Hepatocyte (in vitro differentiated cells): ENCODE data around the gene TOB2. TPM values are rescaled to one million over a fixed set of nuclear protein-coding genes. Genes with fewer than 3 reads are reported as not detected.

Experiments
- DNase-seq: peaks from one replicate; pipeline ENCODE4 v3.0.0-alpha.2; 2016; ENCODE audit warnings: low spot score
- H2AFZ ChIP-seq: fragments of 200-600 bp; sonication (generic); 2 replicates; pipeline ENCODE4 v1.6.0; 2016; ENCODE audit warnings: antibody characterized with exemption, mild to moderate bottlenecking
- H3K27ac ChIP-seq: fragments of 200-600 bp; sonication (generic); 2 replicates; pipeline ENCODE4 v1.5.1; 2016; ENCODE audit warnings: mild to moderate bottlenecking
- H3K27me3 ChIP-seq: fragments of 200-600 bp; sonication (generic); 2 replicates; pipeline ENCODE4 v1.6.1; 2016
- H3K36me3 ChIP-seq: fragments of 200-600 bp; sonication (generic); replicated peaks from 2 replicates; pipeline ENCODE4 v1.5.1; 2016; ENCODE audit warnings: low read depth; ENCODE audit not compliant: insufficient read depth
- H3K4me1 ChIP-seq: fragments of 200-600 bp; sonication (generic); 2 replicates; pipeline ENCODE4 v1.5.1; 2016; ENCODE audit warnings: mild to moderate bottlenecking, moderate library complexity; ENCODE audit not compliant: insufficient read depth
- H3K4me2 ChIP-seq: fragments of 200-600 bp; sonication (generic); 2 replicates; pipeline ENCODE4 v1.6.0; 2016
- H3K4me3 ChIP-seq: fragments of 200-600 bp; sonication (generic); 2 replicates; pipeline ENCODE4 v1.5.1; 2016; ENCODE audit warnings: mild to moderate bottlenecking
- H3K79me2 ChIP-seq: fragments of 200-600 bp; sonication (generic); 2 replicates; pipeline ENCODE4 v1.6.0; 2017; ENCODE audit warnings: mild to moderate bottlenecking
- H3K9me2 ChIP-seq: fragments of 200-600 bp; sonication (generic); replicated peaks from 2 replicates; pipeline ENCODE4 v1.6.0; 2017; ENCODE audit warnings: mild to moderate bottlenecking; ENCODE audit not compliant: insufficient read depth
- H3K9me3 ChIP-seq: fragments of 200-600 bp; sonication (generic); 2 replicates; pipeline ENCODE4 v1.5.1; 2016; ENCODE audit warnings: low read depth, mild to moderate bottlenecking
- H4K20me1 ChIP-seq: fragments of 200-600 bp; sonication (generic); 2 replicates; pipeline ENCODE4 v1.6.0; 2016; ENCODE audit warnings: mild to moderate bottlenecking; ENCODE audit not compliant: insufficient read depth, poor library complexity, severe bottlenecking
- CTCF ChIP-seq: fragments of 200-600 bp; sonication (generic); IDR thresholded peaks from 2 replicates; pipeline ENCODE4 v1.5.1; 2016; ENCODE audit warnings: antibody characterized with exemption, mild to moderate bottlenecking; ENCODE audit not compliant: poor library complexity
- EZH2 ChIP-seq: fragments of 200-600 bp; sonication (generic); IDR thresholded peaks from 2 replicates; pipeline ENCODE4 v1.6.1; 2016; ENCODE audit warnings: antibody characterized with exemption, mild to moderate bottlenecking, borderline replicate concordance
- EZH2phosphoT487 ChIP-seq: fragments of 200-600 bp; sonication (generic); IDR thresholded peaks from one replicate; pipeline ENCODE4 v1.6.1; 2018; ENCODE audit warnings: antibody characterized with exemption, mild to moderate bottlenecking, low read depth, moderate library complexity; ENCODE audit not compliant: unreplicated experiment, severe bottlenecking
- WGBS: methylation state at CpG from one replicate; pipeline ENCODE4 v1.1.6; 2016; ENCODE audit warnings: low lambda C conversion rate; ENCODE audit errors: missing lambda C conversion rate; 5-methylcytosine and 5-hydroxymethylcytosine counted together
- polyA plus RNA-seq: library from polyadenylated mRNA; unstranded; fragments of >200 nt; fragmentation: Nextera tagmentation; extraction: Ambion mirVana; gene quantifications from 2 replicates; pipeline ENCODE4 v1.2.1, GENCODE V29; 2016
- total RNA-seq: library from RNA; depleted of rRNA; stranded (reverse); fragments of >200 nt; gene quantifications from 2 replicates; pipeline ENCODE4 v1.2.3, GENCODE V29; 2014

The TOB2 gene
- total and polyA plus RNA-seq, 2 experiments from 2014 or later: 37.8 to 38.5 TPM

GRCh38 chr22:41431656-41432055 lies 14.9 kb downstream of the TOB2 start:
- TF ChIP-seq EZH2 (no peak), CTCF (no peak), EZH2phosphoT487 (no peak)
- Histone ChIP-seq H4K20me1 (peaks cover 32% of the 10 kb centered on the region), H3K27ac (no peak overlapping the region), H2AFZ (no peak overlapping the region), H3K4me1 (no peaks in the 10 kb centered on the region), H3K9me2 (no peaks in the 10 kb centered on the region), H3K9me3 (no peaks in the 10 kb centered on the region), H3K4me2 (no peak overlapping the region), H3K27me3 (no peaks in the 10 kb centered on the region), H3K36me3 (no peaks in the 10 kb centered on the region), H3K4me3 (no peak overlapping the region), H3K79me2 (peaks cover 26% of the 10 kb centered on the region)
- WGBS: 79% methylated on average over 6 of the region's 6 CpGs
- DNase-seq: no peak

DNA sequence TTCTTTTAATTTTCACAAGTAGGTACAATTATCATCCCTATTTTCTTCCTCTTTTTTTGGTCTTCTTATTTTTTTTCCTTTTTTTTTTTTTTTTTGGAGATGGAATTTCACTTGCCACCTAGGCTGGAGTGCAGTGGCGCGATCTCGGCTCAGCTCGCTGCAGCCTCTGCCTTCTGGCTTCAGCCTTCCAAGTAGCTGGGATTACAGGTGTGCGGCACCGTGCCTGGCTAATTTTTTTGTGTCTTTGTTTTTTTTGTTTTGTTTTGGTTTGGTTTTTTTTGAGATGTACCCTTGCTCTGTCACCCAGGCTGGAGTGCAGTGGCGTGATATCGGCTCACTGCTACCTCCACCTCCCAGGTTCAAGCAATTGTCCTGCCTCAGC lies 16.7 kb downstream of the TOB2 start:
- Histone ChIP-seq H3K27ac (no peak overlapping the region), H3K9me2 (no peaks in the 10 kb centered on the region), H3K36me3 (no peaks in the 10 kb centered on the region), H3K4me1 (no peaks in the 10 kb centered on the region), H3K4me2 (no peak overlapping the region), H3K79me2 (peaks cover 9% of the 10 kb centered on the region), H2AFZ (no peak overlapping the region), H4K20me1 (peaks cover 15% of the 10 kb centered on the region), H3K27me3 (no peaks in the 10 kb centered on the region), H3K9me3 (no peaks in the 10 kb centered on the region), H3K4me3 (no peak overlapping the region)
- no peak for TF ChIP-seq CTCF
- no peak for TF ChIP-seq EZH2
- TF ChIP-seq EZH2phosphoT487: no peak
- no peak for DNase-seq
- 96% methylated on average over 8 of the region's 8 CpGs for WGBS

DNA sequence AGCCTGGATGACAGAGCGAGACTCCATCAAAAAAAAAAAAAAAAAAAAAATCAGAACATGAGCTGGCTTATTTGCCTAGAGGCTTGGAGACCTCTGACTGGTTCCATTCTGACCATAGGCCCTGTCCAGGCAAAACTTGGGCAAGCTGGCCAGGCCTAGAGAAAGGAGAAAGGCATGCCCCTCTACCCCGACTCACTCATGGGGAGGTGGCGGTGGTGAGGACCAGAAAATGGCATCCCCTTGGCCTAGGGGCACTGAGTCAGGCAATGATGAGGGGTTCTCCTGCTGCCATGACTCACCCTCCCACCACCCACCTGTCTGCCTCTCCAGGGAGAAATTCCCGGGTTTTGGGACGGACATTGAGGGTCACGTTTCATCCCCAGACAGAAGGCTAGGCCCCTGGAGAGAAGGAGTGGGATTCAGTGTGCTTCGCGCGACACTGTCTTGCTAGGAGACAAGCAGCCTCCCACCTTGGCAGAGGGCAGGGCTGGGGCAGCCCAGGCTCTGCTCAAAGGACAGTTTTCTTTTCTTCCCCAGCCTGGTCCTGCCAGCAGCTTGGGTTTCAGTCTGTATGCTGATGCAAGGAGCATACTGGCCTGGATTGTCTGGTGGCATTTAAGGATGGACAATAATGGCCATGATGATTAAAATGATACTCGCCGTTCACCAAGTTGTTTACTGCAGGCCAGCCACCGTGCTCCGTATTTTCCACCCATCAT lies 17.2 kb downstream of the TOB2 start:
- Histone ChIP-seq H3K36me3 (no peaks in the 10 kb centered on the region), H3K27ac (no peak overlapping the region), H3K27me3 (no peaks in the 10 kb centered on the region), H3K79me2 (peaks cover 4% of the 10 kb centered on the region), H3K9me2 (no peaks in the 10 kb centered on the region), H3K4me3 (no peak overlapping the region), H3K4me1 (no peaks in the 10 kb centered on the region), H3K4me2 (no peak overlapping the region), H2AFZ (no peak overlapping the region), H3K9me3 (no peaks in the 10 kb centered on the region), H4K20me1 (peaks cover 9% of the 10 kb centered on the region)
- 89% methylated on average over 13 of the region's 13 CpGs for WGBS
- TF ChIP-seq EZH2phosphoT487 (no peak), CTCF (no peak)
- no peak for DNase-seq
